Stimulated activated CD8-positive, alpha-beta memory T cell treated with anti-CD3 and anti-CD28 coated beads, Interleukin-4, amount 100 ng/mL, for 48 hours (primary cell): ENCODE data around the gene PI4KA.
A peak's percentile ranks its signal among the peaks of the same experiment; 100 is the strongest.

Experiments used
- DNase-seq: peaks from one replicate; pipeline ENCODE4 v3.0.0-alpha.2; 2020

PI4KA gene

DNA sequence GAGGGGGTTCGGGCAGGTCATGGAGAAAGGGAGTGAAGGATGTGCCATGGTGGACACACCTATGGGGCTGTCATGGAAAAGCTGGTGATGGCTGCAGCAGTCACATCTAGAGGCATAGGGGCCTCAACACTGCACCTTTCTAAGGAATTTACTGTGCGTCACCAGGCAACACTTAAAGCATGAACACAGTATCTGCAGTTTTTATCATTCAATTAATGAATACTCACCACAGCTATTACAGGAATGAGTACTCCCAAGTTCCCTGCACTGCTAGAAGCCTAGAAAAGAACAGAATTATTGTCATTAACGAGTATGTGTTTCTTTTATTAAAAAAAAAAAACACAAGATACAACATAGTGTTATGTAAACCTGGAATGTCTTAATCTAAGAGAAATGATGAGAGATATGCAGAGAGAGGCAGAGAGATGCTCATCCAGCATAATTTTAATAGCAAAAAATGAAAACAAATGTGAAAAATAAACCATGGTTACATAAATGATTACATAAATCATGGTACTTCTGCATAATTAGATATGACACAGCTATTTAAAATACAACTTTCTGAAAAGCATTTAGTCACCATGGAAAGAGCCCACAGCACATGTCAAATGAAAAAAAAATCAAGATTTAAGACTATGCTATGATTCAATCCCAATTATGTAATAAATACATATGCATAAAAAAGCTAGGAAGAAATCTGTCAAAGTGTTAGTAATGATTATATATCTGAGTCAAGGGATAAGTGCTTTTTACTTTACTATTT is 65.5 kb downstream of the PI4KA start:
- no peak for DNase-seq

DNA sequence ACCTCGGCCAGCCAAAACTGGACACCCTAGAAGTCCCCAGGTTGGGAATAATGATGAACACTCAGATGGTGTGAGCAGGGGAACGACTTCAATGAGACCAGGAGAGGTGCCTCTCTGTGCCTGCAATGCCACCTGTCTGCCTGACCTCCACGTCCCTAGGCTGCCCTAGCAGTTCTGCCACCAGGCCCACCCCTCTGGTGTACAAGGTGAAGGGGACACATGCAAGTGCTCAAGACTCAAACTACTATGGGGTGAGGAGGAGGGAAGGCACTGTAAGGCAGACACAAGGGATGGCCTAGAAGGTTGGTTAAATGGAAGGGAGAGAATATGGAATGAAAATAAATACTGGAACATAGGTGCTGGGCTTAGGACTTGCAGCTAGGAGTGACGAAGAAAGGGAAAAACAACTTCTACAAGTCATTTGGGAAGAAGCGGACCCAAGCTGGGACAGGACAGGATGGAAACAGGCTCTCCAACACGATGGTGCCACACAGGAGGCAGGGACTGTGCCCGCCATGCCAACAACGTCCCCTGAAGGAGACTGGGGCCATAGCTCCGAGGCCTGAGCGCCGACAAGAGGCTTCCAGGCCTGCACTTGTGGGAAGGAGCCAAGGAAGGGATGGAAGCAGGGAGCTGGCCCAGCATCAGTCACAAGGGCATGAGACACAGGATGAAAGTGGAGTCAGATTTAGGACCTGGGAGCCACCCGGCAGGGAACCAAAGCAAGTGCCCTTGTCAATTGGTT is 66.2 kb downstream of the PI4KA start:
- DNase-seq, result no peak

DNA sequence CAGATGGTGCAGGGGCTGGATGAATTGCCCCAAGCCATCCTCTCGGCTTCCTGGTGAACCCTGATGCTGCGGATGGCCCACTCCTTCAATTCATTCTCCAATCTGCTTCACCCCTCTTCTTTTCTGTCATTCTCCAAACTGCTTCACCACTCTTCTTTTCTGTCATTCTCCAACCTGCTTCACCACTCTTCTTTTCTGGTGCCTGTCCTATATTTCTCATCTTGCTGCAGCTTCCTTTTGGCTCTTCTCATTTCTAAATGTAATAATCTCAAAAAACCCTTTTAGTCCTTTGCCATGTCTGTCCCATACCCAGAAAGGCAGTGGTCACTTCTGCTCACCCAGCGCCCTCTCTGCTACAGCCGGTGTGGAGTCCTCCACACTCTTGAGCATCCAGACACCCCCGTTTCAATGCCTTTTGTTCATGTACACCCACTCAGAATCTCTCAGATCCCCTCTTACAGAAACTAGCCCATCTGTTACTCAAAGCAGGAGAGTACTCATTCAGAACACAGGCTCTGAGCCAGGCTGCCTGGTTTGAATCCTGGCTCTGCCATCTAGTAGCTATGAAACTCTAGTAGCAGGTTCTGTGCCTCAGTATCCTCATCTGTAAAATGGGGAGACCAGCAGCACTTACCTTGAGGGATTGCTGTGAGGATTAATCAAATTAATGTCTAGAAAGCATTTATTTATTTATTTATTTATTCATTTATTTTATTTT is 69.8 kb downstream of the PI4KA start:
- DNase-seq, result no peak

DNA sequence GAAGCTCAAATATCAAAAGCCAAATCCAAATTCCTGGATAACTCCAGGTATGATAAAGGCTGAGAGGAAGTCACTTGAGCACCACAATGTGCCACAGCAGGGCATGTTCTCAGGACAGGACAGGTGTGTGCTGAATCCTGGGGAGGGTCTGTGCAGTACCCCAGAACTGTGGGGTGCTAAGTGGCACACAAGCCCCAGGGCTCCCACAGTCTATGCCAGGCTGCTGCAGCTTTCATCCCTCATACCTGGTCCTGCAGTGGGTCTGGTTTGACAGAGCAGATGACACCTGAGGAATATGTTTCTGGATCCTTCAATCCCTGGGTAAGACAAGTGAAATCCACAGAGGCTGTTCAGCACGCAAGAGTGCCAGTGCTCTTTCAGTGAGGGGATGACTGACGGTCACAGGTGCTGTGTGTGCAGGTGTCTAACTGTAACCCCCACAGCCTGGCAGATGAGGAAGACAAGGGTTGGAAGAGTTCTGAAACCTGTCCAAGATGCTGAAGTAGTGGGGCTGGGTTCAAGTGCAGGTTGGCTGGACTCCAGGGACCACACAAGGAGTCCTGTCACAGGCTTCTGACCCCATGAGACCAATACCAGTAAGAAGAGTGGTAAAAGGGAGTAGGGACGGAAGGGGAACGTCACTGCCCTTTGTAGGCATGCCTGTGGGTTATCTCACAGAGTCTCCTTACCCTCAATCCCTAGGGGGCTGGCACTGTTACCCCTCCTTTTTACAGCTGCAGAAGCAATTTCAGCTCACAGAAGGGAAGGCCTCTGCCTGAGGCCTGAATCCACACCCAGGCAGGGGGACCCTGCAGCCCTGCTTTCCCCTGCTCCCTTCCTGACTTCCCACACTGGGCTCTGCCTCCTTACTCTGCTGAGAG is 70.6 kb downstream of the PI4KA start:
- DNase-seq, result no peak

DNA sequence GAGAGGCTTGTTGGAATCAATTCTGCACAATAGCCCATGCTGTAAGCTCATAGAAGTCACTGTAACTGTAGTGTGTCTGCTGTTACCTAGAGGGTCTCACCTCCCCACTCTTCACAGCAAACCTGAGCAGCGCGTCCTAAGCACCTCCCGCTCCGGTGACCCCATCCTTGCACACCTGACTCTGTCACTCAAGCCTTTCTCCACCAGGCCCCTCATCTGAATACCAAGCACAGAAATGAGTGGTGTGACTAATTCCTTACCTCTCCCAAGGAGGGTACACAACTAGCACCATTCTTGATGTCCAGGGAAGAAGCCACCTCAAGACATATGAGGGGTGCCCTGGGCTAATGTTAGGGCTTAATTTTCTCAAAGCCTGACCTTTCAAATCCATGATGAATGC is 71.4 kb downstream of the PI4KA start:
- no peak for DNase-seq

DNA sequence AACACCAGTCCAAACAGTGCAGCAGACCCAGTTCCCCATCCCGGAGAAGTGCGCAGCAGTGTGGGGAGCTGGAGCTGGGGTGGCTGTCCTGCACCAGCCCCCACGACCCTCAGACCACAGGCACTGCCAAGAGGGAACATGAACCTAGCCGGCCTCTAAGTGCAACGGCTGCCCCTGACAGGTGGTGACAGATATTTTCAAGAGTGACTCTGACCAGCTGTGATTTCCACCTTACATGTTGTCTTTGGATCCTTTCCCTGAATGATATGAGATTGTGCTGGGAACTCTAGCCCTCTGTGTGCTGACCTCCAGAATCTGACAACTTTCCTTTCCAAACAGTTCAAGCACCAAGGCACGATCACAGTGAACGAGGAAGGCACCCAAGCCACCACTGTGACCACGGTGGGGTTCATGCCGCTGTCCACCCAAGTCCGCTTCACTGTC is 72.1 kb downstream of the PI4KA start:
- DNase-seq, result no peak

DNA sequence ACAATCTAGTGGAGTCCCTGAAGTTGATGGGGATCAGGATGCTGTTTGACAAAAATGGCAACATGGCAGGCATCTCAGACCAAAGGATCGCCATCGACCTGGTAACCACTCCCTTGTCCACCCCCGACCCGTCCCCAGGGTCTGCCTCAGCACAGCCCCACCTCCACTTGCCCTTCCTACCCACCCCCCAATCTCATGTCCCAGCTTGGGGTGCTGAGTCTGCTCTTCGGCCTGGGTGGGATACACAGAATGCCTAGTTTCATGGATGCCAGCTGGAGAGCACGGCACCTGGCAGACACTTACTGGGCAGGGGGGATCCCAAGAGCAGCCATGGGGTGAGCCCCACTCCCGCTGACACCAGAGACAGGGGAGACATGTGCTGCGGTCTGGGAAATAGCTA is 72.6 kb downstream of the PI4KA start:
- no peak for DNase-seq

DNA sequence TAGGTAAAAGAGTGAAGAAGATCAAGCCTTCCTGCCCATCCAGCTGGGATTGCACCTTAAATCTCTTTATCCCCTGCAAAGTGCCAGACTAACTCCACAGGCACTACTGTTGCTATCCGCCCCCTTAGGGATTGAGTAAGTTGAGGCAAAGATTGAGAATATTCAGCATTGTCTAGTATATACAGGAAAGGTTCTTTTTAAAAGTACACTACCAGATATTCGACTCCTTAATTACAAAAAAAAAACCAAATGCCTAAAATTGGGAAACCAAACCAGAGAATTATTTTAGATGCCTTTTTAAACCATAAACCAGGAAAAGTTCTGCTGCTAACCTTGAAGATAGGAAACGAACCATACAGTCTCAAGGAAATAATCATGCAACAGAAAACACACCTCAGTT is 73.2 kb downstream of the PI4KA start:
- DNase-seq, result no peak

DNA sequence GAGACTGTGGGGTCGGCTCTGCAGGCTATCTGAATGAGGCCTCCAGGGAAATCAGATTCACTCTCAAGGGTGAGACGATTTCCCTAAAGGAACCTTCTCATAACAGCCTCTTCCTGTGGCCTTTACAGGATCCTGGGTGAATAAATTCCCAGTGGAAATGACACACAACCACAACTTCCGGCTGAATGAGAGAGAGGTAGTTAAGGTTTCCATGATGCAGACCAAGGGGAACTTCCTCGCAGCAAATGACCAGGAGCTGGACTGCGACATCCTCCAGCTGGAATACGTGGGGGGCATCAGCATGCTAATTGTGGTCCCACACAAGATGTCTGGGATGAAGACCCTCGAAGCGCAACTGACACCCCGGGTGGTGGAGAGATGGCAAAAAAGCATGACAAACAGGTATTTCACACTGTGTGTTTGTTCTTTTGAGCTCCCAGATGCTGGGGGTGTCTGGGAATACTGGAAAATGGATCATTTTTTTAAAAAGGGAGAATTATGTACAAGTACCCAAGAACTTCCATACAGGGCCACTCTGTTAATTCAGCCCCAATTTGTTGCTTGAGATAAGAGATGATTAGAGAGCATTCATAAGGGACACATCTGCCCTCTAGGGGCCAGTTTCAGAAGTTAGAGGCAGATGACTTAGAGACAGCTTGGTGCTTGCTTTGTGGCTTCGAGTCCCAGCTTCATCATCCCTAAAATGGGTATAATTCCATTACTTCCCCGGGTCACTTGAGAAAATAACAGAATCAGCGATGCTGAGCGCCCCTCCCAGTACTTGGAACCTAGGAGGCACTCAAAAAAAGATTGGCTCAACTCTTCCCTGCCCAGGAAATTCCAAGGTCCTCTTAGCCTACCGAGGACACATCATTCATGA is 74.5 kb downstream of the PI4KA start:
- DNase-seq, result peak; percentile 55

DNA sequence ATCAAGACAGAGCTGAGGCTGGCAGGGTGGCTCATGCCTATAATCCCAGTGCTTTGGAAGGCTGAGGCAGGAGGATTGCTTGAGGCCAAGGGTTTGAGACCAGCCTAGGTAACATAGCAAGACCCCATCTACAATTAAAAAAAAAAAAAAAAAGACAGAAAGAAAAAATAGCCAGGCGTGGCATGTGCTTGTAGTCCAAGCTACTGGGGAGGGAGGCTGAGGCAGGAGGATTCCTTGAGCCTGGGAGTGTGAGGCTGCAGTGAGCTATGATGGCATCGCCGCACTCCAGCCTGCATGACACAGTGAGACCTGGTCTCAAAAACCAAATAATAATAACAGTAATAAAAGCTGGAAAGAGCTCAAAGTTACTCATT is 75.3 kb downstream of the PI4KA start:
- DNase-seq, result no peak

DNA sequence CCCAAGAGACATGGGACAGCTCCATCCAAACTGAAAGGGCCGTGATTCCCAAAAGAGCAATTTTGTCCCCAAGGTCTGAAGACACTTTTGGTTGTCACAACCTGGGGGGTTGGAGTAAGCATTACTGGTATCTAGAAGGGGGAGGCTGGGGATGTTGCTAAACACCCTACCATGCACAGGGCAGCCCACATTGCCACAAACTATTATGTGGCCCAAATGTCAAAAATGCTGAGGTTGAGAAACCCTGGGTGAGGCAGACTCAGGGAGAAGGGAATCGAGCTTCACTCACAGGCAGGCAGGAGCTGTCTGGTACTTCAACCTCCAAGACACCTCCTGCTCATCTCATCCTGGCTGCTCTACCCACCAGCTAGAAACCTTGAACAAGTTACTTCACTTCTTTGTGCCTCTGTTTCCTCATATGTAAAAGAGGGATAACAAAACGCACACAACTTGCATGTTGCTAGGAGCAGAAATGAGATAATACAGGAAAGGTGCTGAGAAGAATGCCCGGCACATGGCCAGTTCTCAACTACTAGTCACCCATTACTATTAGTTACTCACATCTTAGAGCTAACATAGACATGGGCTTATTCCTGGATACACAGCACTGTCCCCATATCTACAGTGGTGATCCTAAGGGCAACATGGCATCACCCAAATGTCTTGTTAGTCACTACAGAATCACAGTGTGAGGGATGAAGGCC is 75.9 kb downstream of the PI4KA start:
- no peak for DNase-seq

DNA sequence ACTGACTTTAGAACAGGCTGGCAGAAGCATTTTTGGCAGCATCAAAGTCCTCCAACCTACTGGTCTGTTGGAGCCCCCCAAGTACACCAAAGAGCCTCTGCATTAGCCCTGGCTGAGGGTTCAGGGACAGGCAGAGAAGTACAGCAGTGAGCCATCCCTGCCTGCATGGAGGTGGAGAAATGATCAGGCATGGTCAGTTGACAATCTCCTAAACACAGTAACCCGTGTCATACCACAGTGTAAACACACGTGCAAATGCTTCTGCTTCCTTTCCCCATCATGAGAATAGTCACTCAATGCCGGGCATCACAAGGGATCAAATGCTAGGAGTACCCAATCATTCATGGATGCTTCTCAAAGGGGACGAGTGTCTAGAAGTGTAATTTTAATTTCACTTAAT is 76.5 kb downstream of the PI4KA start:
- no peak for DNase-seq

DNA sequence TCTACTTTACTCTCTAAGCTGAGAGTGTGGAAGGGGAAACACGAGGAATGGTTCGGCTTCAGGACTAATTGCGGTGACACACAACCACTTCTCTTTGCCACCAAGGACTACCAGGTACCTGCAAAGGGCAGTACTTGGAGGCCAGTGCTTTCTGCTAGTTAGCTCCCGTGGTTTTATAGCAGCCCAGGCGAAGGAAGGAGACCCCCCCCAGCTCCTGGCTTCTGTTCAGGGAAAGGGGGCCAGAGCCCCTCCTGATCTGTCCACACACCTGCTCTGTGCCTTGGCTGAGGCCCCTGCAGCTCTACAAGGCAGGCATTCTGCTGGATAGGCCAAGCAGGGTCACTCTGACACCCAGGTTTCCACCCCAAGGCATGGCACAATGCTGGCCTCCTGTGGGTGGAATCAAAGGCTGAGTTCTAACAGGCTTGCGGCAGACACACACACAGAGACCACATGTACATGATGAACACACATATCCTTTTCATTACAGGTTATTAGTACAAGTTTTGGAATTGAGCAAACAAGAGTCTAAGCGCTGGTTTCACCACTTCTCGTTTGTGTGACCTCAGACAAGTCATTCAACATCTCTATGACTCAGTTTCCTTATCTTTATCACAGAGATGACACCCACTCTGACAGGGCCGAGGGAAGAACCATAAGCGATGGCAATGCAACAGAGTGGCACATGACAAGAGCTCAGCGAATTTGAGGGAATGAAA is 77.2 kb downstream of the PI4KA start:
- peak; percentile 69 for DNase-seq

DNA sequence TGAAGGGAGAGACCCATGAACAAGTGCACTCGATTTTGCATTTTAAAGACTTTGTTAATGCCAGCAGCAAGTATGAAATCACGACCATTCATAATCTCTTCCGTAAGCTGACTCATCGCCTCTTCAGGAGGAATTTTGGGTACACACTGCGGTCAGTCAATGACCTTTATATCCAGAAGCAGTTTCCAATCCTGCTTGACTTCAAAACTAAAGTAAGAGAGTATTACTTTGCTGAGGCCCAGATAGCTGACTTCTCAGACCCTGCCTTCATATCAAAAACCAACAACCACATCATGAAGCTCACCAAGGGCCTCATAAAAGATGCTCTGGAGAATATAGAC is 78.8 kb downstream of the PI4KA start:
- DNase-seq, result no peak

DNA sequence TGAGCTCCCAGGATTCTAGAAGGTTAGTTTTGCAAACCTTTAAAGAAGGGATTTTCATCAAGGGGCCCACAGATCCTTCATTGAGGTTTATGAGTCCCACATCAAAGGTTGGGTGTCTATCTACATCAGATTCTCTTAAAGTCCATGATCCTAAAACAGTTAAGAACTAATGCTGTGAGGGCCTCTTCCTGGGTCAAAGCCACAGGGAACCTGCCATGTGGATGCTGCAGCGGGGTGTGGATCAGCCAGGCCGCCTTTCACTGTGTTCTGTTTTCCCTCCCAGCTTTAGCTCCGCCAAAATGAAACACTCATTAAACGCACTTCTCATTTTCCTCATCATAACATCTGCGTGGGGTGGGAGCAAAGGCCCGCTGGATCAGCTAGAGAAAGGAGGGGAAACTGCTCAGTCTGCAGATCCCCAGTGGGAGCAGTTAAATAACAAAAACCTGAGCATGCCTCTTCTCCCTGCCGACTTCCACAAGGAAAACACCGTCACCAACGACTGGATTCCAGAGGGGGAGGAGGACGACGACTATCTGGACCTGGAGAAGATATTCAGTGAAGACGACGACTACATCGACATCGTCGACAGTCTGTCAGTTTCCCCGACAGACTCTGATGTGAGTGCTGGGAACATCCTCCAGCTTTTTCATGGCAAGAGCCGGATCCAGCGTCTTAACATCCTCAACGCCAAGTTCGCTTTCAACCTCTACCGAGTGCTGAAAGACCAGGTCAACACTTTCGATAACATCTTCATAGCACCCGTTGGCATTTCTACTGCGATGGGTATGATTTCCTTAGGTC is 79.4 kb downstream of the PI4KA start:
- no peak for DNase-seq

DNA sequence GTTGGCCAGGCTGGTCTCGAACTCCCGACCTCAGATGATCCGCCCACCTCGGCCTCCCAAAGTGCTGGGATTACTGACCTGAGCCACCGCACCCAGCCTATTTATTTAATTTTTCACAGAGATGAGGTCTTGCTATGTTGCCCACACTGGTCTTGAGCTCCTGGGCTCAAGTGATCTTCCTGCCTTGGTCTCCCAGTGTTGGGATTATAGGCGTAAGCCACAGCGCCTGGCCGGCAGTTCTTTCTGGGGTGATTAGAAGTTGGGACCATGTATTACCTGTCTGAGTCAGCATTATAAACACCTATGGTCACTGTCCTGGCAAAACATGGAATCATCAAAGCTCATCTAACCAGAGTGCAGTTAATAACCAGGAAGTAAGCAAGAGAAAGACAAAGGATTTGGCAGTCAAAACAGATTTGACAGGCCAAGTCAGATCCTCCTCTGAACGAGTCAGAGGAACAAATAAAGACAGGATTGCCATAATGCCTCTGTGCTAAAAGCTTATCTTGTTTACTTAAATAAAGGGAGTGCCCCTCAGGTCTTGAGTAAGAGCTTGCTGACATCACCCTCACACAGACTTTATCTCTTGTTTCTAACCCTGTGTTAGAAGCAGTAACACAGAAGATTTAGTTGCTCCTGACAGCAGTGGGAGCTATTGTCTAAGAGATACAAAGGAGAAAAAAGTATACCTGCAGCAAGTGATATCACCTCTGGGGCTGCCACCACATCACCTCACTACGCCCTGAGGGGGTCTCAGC is 81.0 kb downstream of the PI4KA start:
- no peak for DNase-seq

DNA sequence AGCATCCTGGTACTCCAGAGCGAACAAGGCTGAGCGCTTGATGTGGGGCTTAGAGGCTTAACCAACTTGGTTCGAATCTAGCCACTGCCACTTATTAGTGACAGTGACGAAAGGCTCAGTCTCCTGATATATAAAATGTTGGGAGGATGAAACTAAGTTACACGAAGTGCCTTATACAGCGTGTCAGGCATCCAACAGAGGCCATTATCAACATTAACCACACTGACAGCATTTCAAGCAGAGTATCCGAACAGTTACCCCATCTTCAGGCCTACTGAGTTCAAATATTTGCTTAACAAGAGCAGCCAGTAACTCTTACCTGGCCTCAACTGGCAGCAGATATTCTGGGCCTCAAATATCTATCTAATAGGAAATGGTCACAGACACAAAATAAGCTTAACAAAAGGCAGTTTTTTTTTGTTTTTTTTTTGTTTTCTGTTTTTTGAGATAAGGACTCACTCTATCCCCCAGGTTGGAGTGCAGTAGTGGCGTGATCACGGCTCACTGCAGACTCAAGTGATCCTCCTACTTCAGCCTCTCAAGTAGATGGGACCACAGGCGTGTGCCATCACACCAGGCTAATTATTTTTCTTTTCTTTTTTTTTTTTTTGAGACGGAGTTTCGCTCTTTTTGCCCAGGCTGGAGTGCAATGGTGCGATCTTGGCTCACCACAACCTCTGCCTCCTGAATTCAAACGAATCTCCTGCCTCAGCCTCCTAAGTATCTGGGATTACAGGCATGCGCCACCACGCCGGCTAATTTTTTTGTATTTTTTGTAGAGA is 81.8 kb downstream of the PI4KA start:
- DNase-seq, result no peak

DNA sequence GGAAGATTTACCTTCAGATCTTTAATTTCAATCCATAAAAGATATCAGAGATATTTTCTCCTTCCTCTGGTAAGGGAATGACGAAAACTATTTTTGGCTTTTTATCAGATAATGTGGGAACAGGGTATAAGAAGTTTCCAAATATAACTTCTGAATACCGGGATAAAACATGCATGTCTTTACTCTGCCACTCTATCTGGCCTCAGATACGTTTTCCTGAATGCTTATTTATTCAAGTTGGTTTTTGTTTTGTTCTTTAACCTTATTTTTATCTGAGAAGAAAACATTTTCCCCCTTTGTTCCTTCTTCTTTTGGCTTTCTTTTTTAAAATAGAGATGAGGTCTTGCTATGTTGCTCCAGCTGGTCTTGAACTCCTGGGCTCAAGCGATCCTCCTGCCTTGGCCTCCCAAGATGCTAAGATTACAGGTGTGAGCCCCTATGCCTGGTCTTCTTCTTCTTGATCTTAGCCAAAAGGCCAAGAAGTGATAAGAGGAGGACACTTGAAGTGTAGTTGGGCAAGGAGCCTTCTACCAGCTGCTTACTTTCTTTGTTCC is 83.2 kb downstream of the PI4KA start:
- no peak for DNase-seq
